Endothelial cell of umbilical vein (primary cell): Measurements from ENCODE around the gene MARVELD2. TPM values are rescaled to one million over a fixed set of nuclear protein-coding genes. Genes with fewer than 3 reads are reported as not detected.

Experiments
- BruUV-seq: library from RNA; stranded (reverse); fragments of 400-500 nt; replicated peaks from 2 replicates; lab custom pipeline; 2021; lab: Mats Ljungman, UMichigan
- CTCF ChIA-PET: fragments of 300-600, 350-600 bp; sonication (Branson Sonifier 250); formaldehyde crosslinking; loops from one replicate; lab custom pipeline; 2021; ENCODE audit warnings: antibody characterized with exemption, inconsistent platforms; lab: Charles Lee
- POLR2A ChIA-PET: fragments of 300-600, 350-600 bp; sonication (Branson Sonifier 250); formaldehyde crosslinking; loops from one replicate; lab custom pipeline; 2021; ENCODE audit warnings: antibody characterized with exemption, inconsistent platforms; lab: Charles Lee
- DNase-seq: peaks from one replicate; pipeline ENCODE4 v3.0.0-alpha.2; 2011; ENCODE audit warnings: low read depth, low spot score
- FAIRE-seq: peaks from 2 replicates; lab custom pipeline; 2011; peaks lifted over from hg19 to GRCh38; lab: Jason Lieb, UNC
- H2AFZ ChIP-seq: 2 replicates; pipeline ENCODE4 v1.6.0; 2012; ENCODE audit warnings: low read depth, low read length, control low read depth, inconsistent platforms
- H3K27ac ChIP-seq: 2 replicates; pipeline ENCODE4 v1.5.1; 2011; ENCODE audit warnings: low read depth, mild to moderate bottlenecking, control low read depth, low read length, moderate library complexity; ENCODE audit not compliant: insufficient read depth
- H3K27me3 ChIP-seq, 2 experiments: 2 replicates each; pipeline versions ENCODE4 v1.6.0 to v1.6.1; 2011; ENCODE audit warnings: low read length in 2 of 2, mixed read lengths in 1 of 2; ENCODE audit not compliant: control insufficient read depth in 2 of 2, insufficient read depth in 2 of 2
- H3K36me3 ChIP-seq, 2 experiments: 2 replicates in 1 of 2; 3 replicates in 1 of 2; pipeline ENCODE4 v1.5.1; 2011; ENCODE audit warnings: low read length in 2 of 2, mild to moderate bottlenecking in 1 of 2, moderate library complexity in 1 of 2; ENCODE audit not compliant: control insufficient read depth in 2 of 2, insufficient read depth in 2 of 2; ENCODE audit errors: extremely low read depth in 1 of 2
- H3K4me1 ChIP-seq: 3 replicates; pipeline ENCODE4 v1.5.1; 2011; ENCODE audit warnings: mild to moderate bottlenecking, low read length; ENCODE audit not compliant: control insufficient read depth, insufficient read depth; ENCODE audit errors: extremely low read depth
- H3K4me2 ChIP-seq: 2 replicates; pipeline ENCODE4 v1.6.1; 2011; ENCODE audit warnings: low read length, control low read depth, mixed read lengths; ENCODE audit not compliant: insufficient read depth
- H3K4me3 ChIP-seq, 3 experiments: fragments of 200-600 bp in 1 of 3; sonication (generic), shearing (Covaris generic) in 1 of 3; replicated peaks in 1 of 3; 2 replicates each; pipeline ENCODE4 v1.5.1; 2011 to 2016; ENCODE audit warnings: control low read depth in 3 of 3, low read length in 3 of 3, mild to moderate bottlenecking in 2 of 3, inconsistent platforms in 1 of 3, low read depth in 1 of 3, moderate library complexity in 1 of 3; ENCODE audit not compliant: insufficient read depth in 1 of 3
- H3K79me2 ChIP-seq: 2 replicates; pipeline ENCODE4 v1.6.0; 2012; ENCODE audit warnings: low read length, inconsistent platforms; ENCODE audit not compliant: control insufficient read depth, insufficient read depth
- H3K9ac ChIP-seq: replicated peaks from 2 replicates; pipeline ENCODE3; 2011; ENCODE audit warnings: low read length, control low read depth; ENCODE audit not compliant: insufficient read depth; ENCODE audit errors: extremely low read depth
- H3K9me1 ChIP-seq: replicated peaks from 3 replicates; pipeline ENCODE4 v1.6.0; 2011; ENCODE audit warnings: mild to moderate bottlenecking, low read length; ENCODE audit not compliant: control insufficient read depth, insufficient read depth; ENCODE audit errors: extremely low read depth
- H3K9me3 ChIP-seq: replicated peaks from 2 replicates; pipeline ENCODE4 v1.5.1; 2012; ENCODE audit warnings: low read length, inconsistent platforms; ENCODE audit not compliant: control insufficient read depth, insufficient read depth
- H4K20me1 ChIP-seq: replicated peaks from 2 replicates; pipeline ENCODE3; 2011; ENCODE audit warnings: mild to moderate bottlenecking, low read length; ENCODE audit not compliant: control insufficient read depth, insufficient read depth; ENCODE audit errors: extremely low read depth
- CTCF ChIP-seq, 2 donors: IDR thresholded peaks; 1 replicate in 1 of 2; 2 replicates in 1 of 2; pipeline ENCODE4 v1.5.1; 2011; ENCODE audit warnings: low read length in 2 of 2, mild to moderate bottlenecking in 2 of 2, moderate library complexity in 2 of 2, control low read depth in 1 of 2, inconsistent platforms in 1 of 2, low read depth in 1 of 2; ENCODE audit not compliant: insufficient read depth in 1 of 2; ENCODE audit errors: extremely low read depth in 1 of 2
- EZH2 ChIP-seq: IDR thresholded peaks from 2 replicates; pipeline ENCODE4 v1.6.1; 2012; ENCODE audit warnings: borderline replicate concordance, low read depth, mild to moderate bottlenecking, moderate library complexity, low read length, inconsistent platforms; ENCODE audit not compliant: severe bottlenecking
- FOS ChIP-seq: IDR thresholded peaks from 2 replicates; pipeline ENCODE4 v1.6.1; 2011; ENCODE audit warnings: mild to moderate bottlenecking, low read length, moderate library complexity, borderline replicate concordance; ENCODE audit not compliant: insufficient read depth
- GATA2 ChIP-seq: IDR thresholded peaks from 2 replicates; pipeline ENCODE4 v1.7.0; 2011; ENCODE audit warnings: low read depth, mild to moderate bottlenecking, moderate library complexity, mixed read lengths, low read length; ENCODE audit not compliant: insufficient read length, insufficient read depth
- JUN ChIP-seq: IDR thresholded peaks from 2 replicates; pipeline ENCODE4 v1.6.1; 2011; ENCODE audit warnings: borderline replicate concordance, low read depth; ENCODE audit not compliant: insufficient read length, insufficient read depth
- MAX ChIP-seq: IDR thresholded peaks from 2 replicates; pipeline ENCODE4 v1.6.1; 2011; ENCODE audit not compliant: insufficient read depth, insufficient read length
- MYC ChIP-seq: IDR thresholded peaks from one replicate; pipeline ENCODE4 v1.6.1; 2011; ENCODE audit warnings: mild to moderate bottlenecking, low read depth, low read length
- POLR2A ChIP-seq: IDR thresholded peaks from 2 replicates; pipeline ENCODE4 v1.6.1; 2012; ENCODE audit warnings: low read depth, mild to moderate bottlenecking, control low read depth, low read length
- POLR2AphosphoS5 ChIP-seq: IDR thresholded peaks from 2 replicates; pipeline ENCODE4 v1.6.1; 2012; ENCODE audit warnings: low read depth, mild to moderate bottlenecking, control low read depth, low read length, moderate library complexity; ENCODE audit not compliant: insufficient read depth
- dilution Hi-C: fragments of 300-500 bp; cut with MboI; formaldehyde crosslinking; loops from one replicate; pipeline ENCODE4 v1.15.0; 2019; ENCODE audit warnings: low sequenced_read_pairs; ENCODE audit not compliant: extremely low pct_ligation_motif_present
- intact Hi-C: fragments of 100-400 bp; cut with micrococcal nuclease; formaldehyde crosslinking; loops from one replicate; pipeline ENCODE4 v1.10.0; 2022
- polyA plus RNA-seq, 4 experiments: library from polyadenylated mRNA; depleted of rRNA in 3 of 4; stranded (reverse) in 3 of 4; unstranded in 1 of 4; fragments of >200 nt; gene quantifications; 2 replicates each; pipeline versions ENCODE4 v1.2.1 to v1.2.3, GENCODE V29; 2011 to 2012; ENCODE audit warnings: missing spikeins in 1 of 4
- total RNA-seq: library from RNA; stranded (reverse); gene quantifications from 2 replicates; pipeline ENCODE4 v1.2.3, GENCODE V29; 2021

MARVELD2 gene
- total and polyA plus RNA-seq, 2 donors (not counting 3 experiments of a cell fraction or from before 2014, with no cell fraction given): 5.7 to 7.1 TPM

- Histone ChIP-seq H3K9me3 (no peaks in the 10 kb centered on the region), H3K4me3 (peak overlapping the region; percentile 82 to 100 (median 98)), H3K4me1 (peaks cover 15% of the 10 kb centered on the region), H2AFZ (no peak overlapping the region), H3K79me2 (peaks cover 66% of the 10 kb centered on the region), H3K36me3 (peaks cover 8 to 9% of the 10 kb centered on the region in 2 experiments), H3K4me2 (peak overlapping the region; percentile 88), H3K9me1 (no peaks in the 10 kb centered on the region), H3K9ac (peak overlapping the region; percentile 97), H3K27ac (no peak overlapping the region), H4K20me1 (peaks cover 2% of the 10 kb centered on the region), H3K27me3 (no peaks in the 10 kb centered on the region)
- POLR2A ChIA-PET: no interaction called here
- intact Hi-C loops: loop anchor here (2.0 kb wide), 2 partner anchors 33 to 201 kb away; partner anchors contain the start of gene CCNB1
- no TSS peak for BruUV-seq
- no peak for TF ChIP-seq MAX
- TF ChIP-seq GATA2: no peak
- TF ChIP-seq POLR2A: no peak
- CTCF ChIA-PET: interaction anchor here (0.7 kb wide), 1 partner anchor 325 kb away, joined by 3 read pairs; no protein-coding TSS in a partner anchor
- DNase-seq: no peak
- dilution Hi-C loops: no loop called here
- no peak for FAIRE-seq
These were observed 47.1 kb upstream of the MARVELD2 start for GRCh38 chr5:69367697-69368279.

GRCh38 chr5:69368458-69369339, 46.2 kb upstream of the MARVELD2 start:
- TF ChIP-seq CTCF (IDR thresholded peaks at IDR 0.05; ENCODE audit: extremely low read depth in 1 of 2, insufficient read depth in 1 of 2, low read depth in 1 of 2, low read length in 2 of 2) (no peak), FOS (no peak), MAX (no peak), EZH2 (no peak), POLR2AphosphoS5 (no peak), GATA2 (no peak), MYC (no peak), JUN (no peak), POLR2A (no peak)
- CTCF ChIA-PET: interaction anchor here (0.7 to 1.8 kb wide), 2 partner anchors 326 kb away, joined by 3 to 4 read pairs; no protein-coding TSS in a partner anchor
- peaks cover 61% of the 10 kb centered on the region for H3K79me2 ChIP-seq
- DNase-seq: peak; percentile 59
- peaks cover 15% of the 10 kb centered on the region for H3K4me1 ChIP-seq
- no peaks in the 10 kb centered on the region for H3K9me3 ChIP-seq
- POLR2A ChIA-PET: interaction anchor here (0.7 kb wide), 1 partner anchor 287 kb away, joined by 4 read pairs; no protein-coding TSS in a partner anchor
- peak; percentile 31 for FAIRE-seq
- peaks cover 2% of the 10 kb centered on the region for H4K20me1 ChIP-seq
- intact Hi-C loops: loop anchor here (1.0 to 2.0 kb wide), 4 partner anchors 34 to 326 kb away; partner anchors contain the start of gene CCNB1
- no peaks in the 10 kb centered on the region for H3K27me3 ChIP-seq
- peak overlapping the region; percentile 97 for H3K9ac ChIP-seq
- dilution Hi-C loops: no loop called here
- peak overlapping the region; percentile 88 for H3K4me2 ChIP-seq
- H2AFZ ChIP-seq: peak overlapping the region; percentile 90
- TSS peak; percentile 57 for BruUV-seq
- H3K4me3 ChIP-seq: peak overlapping the region; percentile 82 to 100 (median 98)
- H3K9me1 ChIP-seq: no peaks in the 10 kb centered on the region
- peaks cover 8 to 9% of the 10 kb centered on the region in 2 experiments for H3K36me3 ChIP-seq
- peak overlapping the region; percentile 97 for H3K27ac ChIP-seq
